Measurements from ENCODE around the gene HYLS1. TPM values are rescaled to one million over a fixed set of nuclear protein-coding genes. Genes with fewer than 3 reads are reported as not detected.

The HYLS1 gene
- total RNA-seq, 1 experiment from 2014 or later: 18.8 TPM

- Histone ChIP-seq H3K9me3 (ENCODE audit: low read depth, low read length, poor library complexity, severe bottlenecking) (no peaks in the 10 kb centered on the region), H3K4me1 (ENCODE audit: insufficient read depth, low read length, poor library complexity, severe bottlenecking) (no peaks in the 10 kb centered on the region), H3K27ac (ENCODE audit: low read depth, low read length, poor library complexity, severe bottlenecking) (no peak overlapping the region), H3K36me3 (ENCODE audit: insufficient read depth, low read length, poor library complexity, severe bottlenecking) (no peaks in the 10 kb centered on the region), H3K4me3 (ENCODE audit: low read depth, low read length, poor library complexity, severe bottlenecking) (no peak overlapping the region), H3K27me3 (replicated peaks; ENCODE audit: insufficient read depth, low read depth, low read length, poor library complexity) (peaks cover 12% of the 10 kb centered on the region)
- intact Hi-C loops (cut with micrococcal nuclease; ENCODE audit: unreplicated experiment): loop anchor here (5.0 kb wide), 1 partner anchor 137 kb away; the partner anchor contains the start of gene CDON
- ChIA-PET POLR2A (ENCODE audit: low non-redundant PET) (no interaction called here), CTCF (no interaction called here)
- BruUV-seq (replicated peaks): no TSS peak
- no peak for TF ChIP-seq EZH2 (IDR thresholded peaks at IDR 0.05; ENCODE audit: borderline replicate concordance, low read depth, low read length, poor library complexity, severe bottlenecking)
- TF ChIP-seq CTCF (conservative IDR thresholded peaks at IDR 0.05; ENCODE audit: low read depth, low read length): no peak
- DNase-seq (ENCODE audit: low spot score): no peak
Observed at GRCh38 chr11:125925247-125925740, 37.8 kb downstream of the HYLS1 start.

- Histone ChIP-seq H3K4me3 (ENCODE audit: low read depth, low read length, poor library complexity, severe bottlenecking) (no peak overlapping the region), H3K9me3 (ENCODE audit: low read depth, low read length, poor library complexity, severe bottlenecking) (no peaks in the 10 kb centered on the region), H3K27ac (ENCODE audit: low read depth, low read length, poor library complexity, severe bottlenecking) (no peak overlapping the region), H3K36me3 (ENCODE audit: insufficient read depth, low read length, poor library complexity, severe bottlenecking) (no peaks in the 10 kb centered on the region), H3K4me1 (ENCODE audit: insufficient read depth, low read length, poor library complexity, severe bottlenecking) (no peaks in the 10 kb centered on the region), H3K27me3 (replicated peaks; ENCODE audit: insufficient read depth, low read depth, low read length, poor library complexity) (peaks cover 12% of the 10 kb centered on the region)
- intact Hi-C loops (cut with micrococcal nuclease; ENCODE audit: unreplicated experiment): loop anchor here (5.0 kb wide), 1 partner anchor 136 kb away; the partner anchor contains the start of gene CDON
- CTCF ChIA-PET: no interaction called here
- no TSS peak for BruUV-seq (replicated peaks)
- TF ChIP-seq CTCF (conservative IDR thresholded peaks at IDR 0.05; ENCODE audit: low read depth, low read length) (no peak), EZH2 (IDR thresholded peaks at IDR 0.05; ENCODE audit: borderline replicate concordance, low read depth, low read length, poor library complexity, severe bottlenecking) (no peak)
- POLR2A ChIA-PET (ENCODE audit: low non-redundant PET): no interaction called here
- no peak for DNase-seq (ENCODE audit: low spot score)
Observed at GRCh38 chr11:125925804-125926203, 38.3 kb downstream of the HYLS1 start.

- peaks cover 12% of the 10 kb centered on the region for H3K27me3 ChIP-seq (replicated peaks; ENCODE audit: insufficient read depth, low read depth, low read length, poor library complexity)
- CTCF ChIA-PET: no interaction called here
- intact Hi-C loops (cut with micrococcal nuclease; ENCODE audit: unreplicated experiment): loop anchor here (5.0 kb wide), 1 partner anchor 136 kb away; the partner anchor contains the start of gene CDON
Observed at GRCh38 chr11:125926682-125927081, 39.2 kb downstream of the HYLS1 start.

More at GRCh38 chr11:125926682-125927081, 39.2 kb downstream of the HYLS1 start:
- POLR2A ChIA-PET (ENCODE audit: low non-redundant PET): no interaction called here
- no peak for TF ChIP-seq EZH2 (IDR thresholded peaks at IDR 0.05; ENCODE audit: borderline replicate concordance, low read depth, low read length, poor library complexity, severe bottlenecking)
- TF ChIP-seq CTCF (conservative IDR thresholded peaks at IDR 0.05; ENCODE audit: low read depth, low read length): no peak
- Histone ChIP-seq H3K27ac (ENCODE audit: low read depth, low read length, poor library complexity, severe bottlenecking) (no peak overlapping the region), H3K9me3 (ENCODE audit: low read depth, low read length, poor library complexity, severe bottlenecking) (no peaks in the 10 kb centered on the region), H3K4me1 (ENCODE audit: insufficient read depth, low read length, poor library complexity, severe bottlenecking) (no peaks in the 10 kb centered on the region), H3K4me3 (ENCODE audit: low read depth, low read length, poor library complexity, severe bottlenecking) (no peak overlapping the region), H3K36me3 (ENCODE audit: insufficient read depth, low read length, poor library complexity, severe bottlenecking) (no peaks in the 10 kb centered on the region)
- DNase-seq (ENCODE audit: low spot score): no peak
- no TSS peak for BruUV-seq (replicated peaks)

Measured in A673 (cell line).